COLO668 (cell line): Measurements from ENCODE around the gene FGD4.
A peak's percentile ranks its signal among the peaks of the same experiment; 100 is the strongest.

ENCODE experiments used
- DNase-seq: peaks from one replicate; lab custom pipeline; 2025; ENCODE audit not compliant: unreplicated experiment; lab: John Stamatoyannopoulos, UW

The FGD4 gene

GRCh38 chr12:32666018-32666417 is 266.7 kb downstream of the FGD4 start:
- DNase-seq: no peak

DNA sequence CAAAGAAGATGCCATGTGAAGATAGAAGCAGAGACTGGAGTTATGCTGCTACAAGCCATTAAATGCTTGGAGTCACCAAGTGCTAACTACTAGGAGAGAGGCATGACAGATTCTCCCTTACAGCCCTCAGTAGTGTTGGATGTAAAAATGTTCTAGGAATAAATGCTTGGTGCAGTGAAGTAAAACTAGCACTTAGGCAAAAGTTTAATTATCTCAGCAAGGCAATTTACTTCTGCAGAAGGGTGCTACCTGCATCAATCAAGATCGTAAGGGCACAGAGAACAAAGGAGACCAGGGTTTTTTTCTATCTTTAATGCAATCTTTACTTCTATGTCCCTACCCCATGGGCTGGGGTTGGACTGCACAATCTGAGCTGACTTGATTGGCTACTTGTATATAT is 270.2 kb downstream of the FGD4 start:
- no peak for DNase-seq

DNA sequence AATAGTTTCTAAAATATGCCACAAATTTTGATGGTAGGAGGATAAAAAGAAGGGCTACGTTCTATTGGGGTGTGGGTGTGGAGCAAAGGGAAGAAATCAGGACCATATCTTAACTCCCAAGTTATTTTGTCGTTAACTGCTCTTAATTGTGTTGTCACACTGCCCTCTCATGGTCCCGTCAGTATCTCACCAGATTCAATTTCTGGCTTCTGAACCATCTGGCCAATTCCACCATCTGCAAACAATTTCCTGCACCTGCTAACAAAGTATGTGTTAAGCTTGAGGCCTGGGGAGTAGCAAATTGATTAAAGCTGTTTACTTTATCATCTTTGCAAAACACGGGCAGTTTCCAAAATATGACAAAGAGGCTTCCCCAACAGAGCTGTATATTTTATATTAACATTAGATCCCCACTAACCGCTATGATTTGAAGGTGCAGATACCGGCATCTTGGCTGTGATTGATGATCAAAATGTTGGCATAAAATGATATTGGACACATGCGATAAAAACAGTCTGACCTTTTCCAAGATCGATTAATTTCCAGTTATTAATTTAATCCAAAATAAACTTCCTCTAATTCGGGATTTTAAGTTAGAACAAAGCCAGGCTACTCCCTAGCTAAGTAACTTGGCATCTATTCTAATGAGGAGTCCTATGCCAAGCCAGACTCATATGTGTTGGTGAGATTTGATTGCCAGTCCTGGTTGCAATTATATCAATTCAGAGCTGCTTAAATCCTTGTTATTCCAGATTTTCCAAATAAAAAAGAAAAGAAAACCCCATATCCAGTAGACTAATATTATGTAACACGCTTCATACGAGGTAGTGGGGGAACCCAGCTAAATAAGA is 272.8 kb downstream of the FGD4 start:
- peak; percentile 38 for DNase-seq

DNA sequence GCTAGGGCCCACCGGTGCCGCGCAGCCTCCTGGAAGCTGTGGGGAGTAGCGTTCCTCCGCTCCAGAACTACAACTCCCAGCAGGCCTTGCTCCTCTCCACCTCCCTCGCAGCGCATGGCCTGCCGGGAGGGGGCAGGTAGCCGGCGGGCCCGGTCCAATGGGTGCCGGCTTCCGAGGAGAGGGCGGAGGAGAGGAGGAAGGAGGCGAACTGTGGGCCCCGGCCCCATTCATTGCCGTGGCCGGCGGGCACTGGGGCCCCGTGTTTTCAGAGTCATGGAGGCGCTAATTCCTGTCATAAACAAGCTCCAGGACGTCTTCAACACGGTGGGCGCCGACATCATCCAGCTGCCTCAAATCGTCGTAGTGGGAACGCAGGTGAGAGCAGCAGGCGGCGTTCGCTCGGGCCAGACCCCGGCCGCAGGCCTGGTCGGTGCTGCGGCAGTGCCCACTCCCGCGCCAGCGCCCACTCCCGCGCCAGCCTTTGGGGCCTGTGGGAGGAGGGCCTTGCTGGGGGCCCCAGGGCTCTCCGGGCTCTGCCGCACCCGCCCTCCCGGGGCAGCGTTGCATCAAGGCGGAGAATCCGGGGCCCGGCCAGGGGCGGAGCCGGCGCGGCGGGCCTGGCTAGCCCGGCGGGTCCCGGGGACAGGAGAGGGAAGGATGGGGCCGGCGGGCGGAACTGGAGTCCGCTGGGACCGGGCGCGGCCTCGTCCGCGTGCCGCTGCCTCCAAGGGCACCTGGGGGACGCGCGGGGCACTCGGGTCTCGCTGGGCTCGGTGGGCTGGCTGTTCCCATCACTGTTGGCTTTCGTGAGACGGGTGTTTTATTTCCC is 279.9 kb downstream of the FGD4 start, which contains the start of gene DNM1L:
TSS of gene DNM1L (plus strand) at position 211 of the 829 bp plus-strand sequence. CDS start at position 274, 63 bp downstream.
- peak; percentile 92 for DNase-seq

DNA sequence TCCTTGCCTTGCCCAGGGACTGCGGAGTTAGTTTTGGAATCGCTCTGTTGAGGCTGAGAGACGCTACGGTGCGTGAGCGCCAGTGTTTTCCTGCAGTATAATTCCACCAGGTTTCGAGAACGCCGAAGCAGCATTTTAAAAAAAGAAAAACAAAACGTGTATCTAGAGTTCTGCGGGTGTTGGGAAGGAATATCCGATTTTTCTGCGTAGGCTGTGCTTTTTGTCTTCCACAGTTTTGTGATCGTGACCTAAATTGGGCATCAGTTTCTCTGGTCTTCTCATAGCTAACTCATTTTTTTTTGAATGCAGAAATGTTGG is 280.5 kb downstream of the FGD4 start:
- DNase-seq: no peak

DNA sequence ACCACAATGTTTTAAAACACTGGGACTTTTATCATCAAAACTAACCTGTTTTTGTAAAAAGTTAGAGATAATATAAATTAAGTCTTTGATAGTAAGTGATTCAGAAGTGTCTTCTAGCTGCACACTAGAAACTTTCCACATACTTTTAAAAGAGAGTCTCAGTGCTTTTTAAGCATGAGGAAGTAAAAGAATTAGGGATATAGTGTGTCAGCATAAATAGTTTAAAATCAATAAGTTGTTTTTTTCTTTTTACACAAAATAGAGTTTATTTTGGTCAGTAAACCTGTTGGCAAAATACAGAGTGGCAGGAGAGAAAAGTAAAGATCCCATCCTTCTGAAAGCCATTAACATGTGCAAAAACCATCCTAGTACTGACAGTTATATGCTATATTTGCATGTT is 281.4 kb downstream of the FGD4 start:
- DNase-seq: no peak

DNA sequence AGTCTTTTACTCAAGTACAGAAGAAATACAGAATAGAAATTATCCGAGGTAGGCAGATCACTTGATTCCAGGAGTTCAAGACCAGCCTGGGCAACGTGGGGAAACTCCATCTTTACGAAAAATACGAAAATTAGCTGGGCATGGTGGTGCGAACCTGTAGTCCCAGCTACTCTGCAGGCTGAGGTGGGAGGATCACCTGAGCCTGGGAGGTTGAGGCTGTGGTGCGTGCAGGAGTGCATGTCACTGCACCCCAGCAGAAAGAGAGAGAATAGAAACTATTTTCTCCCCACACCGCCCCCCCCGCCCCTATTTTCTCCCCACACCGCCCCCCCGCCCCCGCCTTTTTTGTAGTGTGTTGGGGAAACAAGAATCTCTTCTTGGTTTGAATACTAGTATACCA is 281.9 kb downstream of the FGD4 start:
- DNase-seq: no peak

DNA sequence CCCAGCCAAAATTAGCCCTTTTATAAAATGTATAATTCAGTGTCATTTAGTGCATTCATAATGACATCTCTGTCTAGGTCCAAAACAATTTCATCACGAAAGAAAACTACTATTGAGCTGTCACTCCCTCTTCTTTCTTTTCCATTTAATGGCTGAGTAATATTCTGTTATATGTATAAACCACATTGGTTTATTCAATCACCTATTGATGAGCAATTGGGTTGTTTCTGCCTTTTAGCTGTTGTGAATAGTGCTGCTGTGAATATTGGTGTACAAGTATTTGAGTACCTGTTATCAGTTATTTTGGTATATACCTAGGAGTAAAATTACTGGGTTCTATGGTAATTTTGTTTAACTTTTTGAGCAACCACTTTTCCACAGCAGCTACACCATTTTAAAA is 287.0 kb downstream of the FGD4 start:
- DNase-seq: no peak

GRCh38 chr12:32688786-32689185 is 289.4 kb downstream of the FGD4 start:
- no peak for DNase-seq

DNA sequence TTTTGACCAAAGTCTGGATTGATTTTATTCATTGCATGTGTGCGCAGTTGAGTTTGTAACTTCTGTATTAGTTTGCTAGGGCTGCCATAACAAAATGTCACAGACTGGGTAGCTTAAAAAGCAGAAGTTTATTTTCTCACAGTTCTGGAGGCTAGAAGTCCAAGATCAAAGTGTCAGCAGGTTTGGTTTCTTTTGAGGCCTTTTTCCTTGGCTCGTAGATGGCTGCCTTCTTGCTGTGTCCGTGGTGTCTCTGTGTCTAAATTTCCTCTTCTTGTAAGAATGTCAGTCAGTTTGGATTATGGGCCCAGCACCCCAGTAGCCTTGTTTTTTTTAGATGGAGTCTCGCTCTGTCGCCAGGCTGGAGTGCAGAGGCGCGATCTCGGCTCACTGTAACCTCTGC is 291.6 kb downstream of the FGD4 start:
- no peak for DNase-seq

- no peak for DNase-seq
Measured at GRCh38 chr12:32692358-32692757, 293.0 kb downstream of the FGD4 start.

DNA sequence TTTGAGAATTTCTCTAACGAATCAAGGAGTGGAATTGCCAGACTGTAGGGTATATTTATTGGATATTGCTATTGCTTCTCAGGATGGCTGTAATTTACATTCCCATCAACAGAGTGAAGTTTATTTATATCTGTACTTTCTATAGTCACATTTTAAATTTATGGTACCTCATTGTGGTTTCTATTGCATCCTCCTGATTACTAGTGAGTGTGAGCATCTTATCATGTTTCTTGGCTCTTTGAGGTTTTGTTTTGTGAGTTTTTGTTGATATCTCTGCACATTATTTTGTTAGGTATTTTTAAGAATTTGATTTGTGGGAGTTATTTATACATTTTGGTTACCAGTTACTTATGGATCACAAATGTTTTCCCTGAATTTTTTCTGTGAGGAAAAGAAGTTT is 293.7 kb downstream of the FGD4 start:
- DNase-seq: no peak
